NB4 (cell line): ENCODE measurements around the gene ATP12A.

ENCODE experiments used
- DNase-seq: peaks from one replicate; pipeline ENCODE4 v3.0.0; 2010; ENCODE audit warnings: low read depth
- H3K4me3 ChIP-seq: one replicate; pipeline ENCODE4 v1.5.1; 2011; ENCODE audit warnings: mild to moderate bottlenecking, low read depth, low read length, moderate library complexity
- MAX ChIP-seq: IDR thresholded peaks from 2 replicates; pipeline ENCODE4 v1.6.1; 2011; ENCODE audit warnings: low read depth, low read length
- MYC ChIP-seq: IDR thresholded peaks from 2 replicates; pipeline ENCODE4 v1.6.1; 2011; ENCODE audit warnings: low read depth, low read length
- POLR2A ChIP-seq: IDR thresholded peaks from 2 replicates; pipeline ENCODE4 v1.6.1; 2011; ENCODE audit warnings: mild to moderate bottlenecking; ENCODE audit not compliant: insufficient read length; ENCODE audit errors: extremely low read depth
- TF ChIP-seq, protein P1 (sequence below): IDR thresholded peaks from one replicate; pipeline ENCODE4 v1.5.1; 2012; ENCODE audit warnings: low read depth, low read length

Gene ATP12A

GRCh38 chr13:24680258-24680920, at the start of gene ATP12A:
Gene ATP12A, plus strand, starts transcription at chr13:24680408. Its CDS starts 336 bp downstream, at chr13:24680744.
- TF ChIP-seq MAX (no peak), POLR2A (no peak), MYC (no peak)
- TF ChIP-seq, protein P1, sequence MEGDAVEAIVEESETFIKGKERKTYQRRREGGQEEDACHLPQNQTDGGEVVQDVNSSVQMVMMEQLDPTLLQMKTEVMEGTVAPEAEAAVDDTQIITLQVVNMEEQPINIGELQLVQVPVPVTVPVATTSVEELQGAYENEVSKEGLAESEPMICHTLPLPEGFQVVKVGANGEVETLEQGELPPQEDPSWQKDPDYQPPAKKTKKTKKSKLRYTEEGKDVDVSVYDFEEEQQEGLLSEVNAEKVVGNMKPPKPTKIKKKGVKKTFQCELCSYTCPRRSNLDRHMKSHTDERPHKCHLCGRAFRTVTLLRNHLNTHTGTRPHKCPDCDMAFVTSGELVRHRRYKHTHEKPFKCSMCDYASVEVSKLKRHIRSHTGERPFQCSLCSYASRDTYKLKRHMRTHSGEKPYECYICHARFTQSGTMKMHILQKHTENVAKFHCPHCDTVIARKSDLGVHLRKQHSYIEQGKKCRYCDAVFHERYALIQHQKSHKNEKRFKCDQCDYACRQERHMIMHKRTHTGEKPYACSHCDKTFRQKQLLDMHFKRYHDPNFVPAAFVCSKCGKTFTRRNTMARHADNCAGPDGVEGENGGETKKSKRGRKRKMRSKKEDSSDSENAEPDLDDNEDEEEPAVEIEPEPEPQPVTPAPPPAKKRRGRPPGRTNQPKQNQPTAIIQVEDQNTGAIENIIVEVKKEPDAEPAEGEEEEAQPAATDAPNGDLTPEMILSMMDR: no peak
- no peak within 1 kb of the TSS for H3K4me3 ChIP-seq
- no peak for DNase-seq

GRCh38 chr13:24630851-24631620, 49.2 kb upstream of the ATP12A start:
- TF ChIP-seq, protein P1: no peak
- TF ChIP-seq MAX: no peak
- no peak for TF ChIP-seq POLR2A
- TF ChIP-seq MYC: no peak
- DNase-seq: peak; percentile 46
- no peak overlapping the region for H3K4me3 ChIP-seq

DNA sequence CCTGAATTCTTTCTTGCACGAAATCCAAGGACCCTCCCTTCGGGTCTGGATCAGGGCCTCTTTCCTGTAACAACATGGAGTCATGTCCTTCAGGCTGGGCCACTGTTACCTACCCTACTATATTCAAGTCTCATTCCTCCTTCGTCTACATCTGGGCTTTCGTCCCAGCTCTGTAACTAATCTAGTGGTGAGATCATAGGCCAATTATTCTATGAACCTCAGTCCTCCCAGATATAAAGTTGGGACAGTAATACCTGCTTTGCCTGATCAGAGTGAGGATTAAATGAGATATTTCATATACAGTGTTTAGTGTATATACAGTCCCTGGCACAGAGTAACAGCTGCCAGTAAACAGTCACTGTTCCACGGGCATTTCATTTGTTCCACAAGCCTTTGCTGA, 48.3 kb upstream of the ATP12A start:
- no peak for TF ChIP-seq POLR2A
- H3K4me3 ChIP-seq: no peak overlapping the region
- no peak for DNase-seq

DNA sequence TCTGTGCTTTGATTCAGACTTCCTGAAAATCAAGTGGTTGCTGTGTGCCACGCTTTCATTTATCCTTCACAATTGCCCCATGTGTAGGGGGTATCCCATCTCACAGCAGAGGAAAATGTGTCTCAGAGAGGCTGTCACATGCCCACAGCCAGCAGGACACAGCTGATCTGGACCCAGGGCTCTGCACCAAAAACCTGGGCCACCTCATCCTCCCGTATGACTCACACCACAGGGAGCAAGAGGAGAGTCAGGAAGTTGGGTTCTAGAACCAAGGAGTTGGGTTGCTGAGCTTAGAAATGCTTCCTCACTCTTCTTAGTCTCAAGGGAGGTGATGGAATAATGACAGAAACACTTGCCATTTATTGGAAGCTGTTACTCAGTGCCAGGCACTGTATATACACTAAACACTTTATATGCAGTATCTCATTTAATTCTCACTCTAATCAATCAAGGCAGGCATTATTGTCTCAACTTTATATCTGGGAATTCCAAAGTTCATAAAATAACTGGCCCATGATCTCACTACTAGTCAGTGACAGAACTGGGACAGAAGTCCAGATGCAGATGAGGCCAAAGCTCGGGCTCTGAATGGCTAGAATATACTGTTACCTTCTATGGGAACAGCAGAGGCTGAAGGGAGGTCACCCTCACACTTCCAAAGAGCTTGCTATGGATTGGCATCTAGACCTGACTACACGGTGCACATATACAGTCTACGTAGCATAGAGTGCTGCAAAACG, 47.7 kb upstream of the ATP12A start:
- DNase-seq: peak; percentile 34
- no peak overlapping the region for H3K4me3 ChIP-seq
- 0 out of 2 replicates have a peak, but pooled peaks have one; percentile 12 for TF ChIP-seq MAX
- TF ChIP-seq MYC: no peak

DNA sequence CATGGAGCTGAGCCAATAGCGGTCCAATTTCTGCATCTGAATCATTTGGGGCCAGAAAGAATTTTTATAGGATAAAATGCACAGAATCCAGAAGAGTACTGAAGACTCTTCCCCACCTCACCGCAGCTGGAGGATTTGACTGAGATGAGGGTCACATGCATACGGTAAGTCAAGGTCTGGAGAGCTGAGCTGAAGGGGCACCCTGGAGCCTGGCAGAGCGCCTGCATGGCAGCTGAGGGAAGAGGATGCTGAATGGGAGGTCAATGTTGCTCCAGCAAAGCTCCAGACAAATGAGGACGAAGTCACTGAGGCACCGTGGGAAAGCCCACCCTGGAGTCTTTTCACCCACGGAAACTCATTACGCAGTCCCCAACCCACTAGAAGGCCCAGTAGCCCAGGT, 43.4 kb upstream of the ATP12A start:
- TF ChIP-seq, protein P1: no peak
- TF ChIP-seq POLR2A (no peak), MAX (no peak), MYC (no peak)
- H3K4me3 ChIP-seq: no peak overlapping the region
- no peak for DNase-seq

- no peak overlapping the region for H3K4me3 ChIP-seq
- TF ChIP-seq, protein P1: no peak
- TF ChIP-seq MAX (no peak), MYC (no peak), POLR2A (no peak)
These were observed 42.1 kb upstream of the ATP12A start for GRCh38 chr13:24638096-24638495.

More at GRCh38 chr13:24638096-24638495, 42.1 kb upstream of the ATP12A start:
- no peak for DNase-seq
